Breast epithelium (tissue), 4 donors: ENCODE measurements around the gene HYOU1. TPM values are rescaled to one million over a fixed set of nuclear protein-coding genes. Genes with fewer than 3 reads are reported as not detected.

Source experiments
- DNase-seq, 2 donors: peaks; one replicate each; pipeline ENCODE4 v3.0.0-alpha.2; 2019; ENCODE audit warnings: low spot score in 2 of 2
- H3K27ac ChIP-seq, 2 donors: fragments of 200-600 bp; sonication (generic) in 1 of 2; one replicate each; pipeline ENCODE4 v1.5.1; 2016 to 2019; ENCODE audit warnings: mild to moderate bottlenecking in 1 of 2
- H3K27me3 ChIP-seq, 2 donors: fragments of 200-600 bp; sonication (generic) in 1 of 2; one replicate each; pipeline versions ENCODE4 v1.5.1 to v1.6.0; 2017 to 2019; ENCODE audit warnings: control low read depth in 1 of 2, mild to moderate bottlenecking in 1 of 2
- H3K36me3 ChIP-seq: fragments of 200-600 bp; one replicate; pipeline ENCODE4 v1.5.1; 2019
- H3K4me1 ChIP-seq, 2 donors: fragments of 200-600 bp; sonication (generic); one replicate each; pipeline ENCODE4 v1.5.1; 2016 to 2019; ENCODE audit warnings: control low read depth in 1 of 2
- H3K4me3 ChIP-seq, 3 donors: fragments of 200-600 bp; sonication (generic); 1 replicate in 2 of 3; 2 replicates in 1 of 3; pipeline ENCODE4 v1.5.1; 2016 to 2019; ENCODE audit warnings: mild to moderate bottlenecking in 3 of 3, moderate library complexity in 2 of 3
- H3K9me3 ChIP-seq, 2 donors: fragments of 200-600 bp; sonication (generic) in 1 of 2; one replicate each; pipeline ENCODE4 v1.5.1; 2016 to 2019; ENCODE audit warnings: control low read depth in 1 of 2
- CTCF ChIP-seq, 3 donors: fragments of 450-650 bp; IDR thresholded peaks; one replicate each; pipeline ENCODE4 v1.5.1; 2016 to 2017; ENCODE audit warnings: antibody characterized with exemption in 3 of 3, mild to moderate bottlenecking in 3 of 3, moderate library complexity in 3 of 3
- POLR2A ChIP-seq: fragments of 450-650 bp; IDR thresholded peaks from one replicate; pipeline ENCODE4 v1.6.1; 2016; ENCODE audit warnings: antibody characterized with exemption, mild to moderate bottlenecking, moderate library complexity
- POLR2AphosphoS5 ChIP-seq, 3 donors: sonication (generic); formaldehyde crosslinking; IDR thresholded peaks; one replicate each; pipeline ENCODE4 v1.6.1; 2017; ENCODE audit warnings: antibody characterized with exemption in 3 of 3
- intact Hi-C: fragments of 100-400 bp; cut with DNase I; formaldehyde crosslinking; loops from one replicate; pipeline ENCODE4 v1.15.1; 2023; ENCODE audit warnings: low total_unique reads
- total RNA-seq, 3 donors: library from RNA; depleted of rRNA; stranded (reverse); fragments of >200 nt; gene quantifications; one replicate each; pipeline ENCODE4 v1.1.0, GENCODE V29; 2016

HYOU1 gene
- total RNA-seq, 3 donors from 2014 or later = 37.0 to 73.7 (median 57.5) TPM

- Histone ChIP-seq H3K27me3 (no peaks in the 10 kb centered on the region), H3K36me3 (no peaks in the 10 kb centered on the region), H3K4me3 (peak within 1 kb of the TSS; percentile 58 to 94 (median 84)), H3K9me3 (no peaks in the 10 kb centered on the region), H3K27ac (peak within 1 kb of the TSS; percentile 83 to 95), H3K4me1 (peaks cover 4 to 7% of the 10 kb centered on the region in 2 donors)
- intact Hi-C loops = loop anchor here (1.0 kb wide), 1 partner anchor 10 kb away; a partner anchor contains a TSS
- TF ChIP-seq POLR2AphosphoS5 (IDR thresholded peaks at IDR 0.05) (peak; percentile 63 to 90 (median 68)), POLR2A (no peak)
- peak; percentile 92 to 93 for DNase-seq
Measured at GRCh38 chr11:119084663-119085436, 27.8 kb upstream of the HYOU1 start, which contains the start of gene HMBS. Gene HMBS, plus strand, starts transcription at chr11:119084881. Its CDS starts 153 bp downstream, at chr11:119085034.

- Histone ChIP-seq H3K27me3 (no peaks in the 10 kb centered on the region), H3K4me1 (peaks cover 4 to 7% of the 10 kb centered on the region in 2 donors), H3K9me3 (no peaks in the 10 kb centered on the region), H3K4me3 (no peak overlapping the region), H3K36me3 (peaks cover 26% of the 10 kb centered on the region), H3K27ac (no peak overlapping the region)
- DNase-seq = no peak
- TF ChIP-seq POLR2AphosphoS5 (IDR thresholded peaks at IDR 0.05) (no peak), CTCF (IDR thresholded peaks at IDR 0.05) (no peak), POLR2A (no peak)
- intact Hi-C loops = no loop called here
Measured at GRCh38 chr11:119081682-119082260, 24.8 kb upstream of the HYOU1 start.

GRCh38 chr11:119078675-119079420, 21.8 kb upstream of the HYOU1 start:
- Histone ChIP-seq H3K4me3 (no peak overlapping the region), H3K9me3 (no peaks in the 10 kb centered on the region), H3K27ac (no peak overlapping the region), H3K4me1 (no peaks in the 10 kb centered on the region), H3K36me3 (peaks cover 26% of the 10 kb centered on the region), H3K27me3 (no peaks in the 10 kb centered on the region)
- intact Hi-C loops = no loop called here
- TF ChIP-seq CTCF (IDR thresholded peaks at IDR 0.05) (no peak), POLR2AphosphoS5 (IDR thresholded peaks at IDR 0.05) (no peak), POLR2A (no peak)
- DNase-seq = no peak

GRCh38 chr11:119077839-119078238, 20.8 kb upstream of the HYOU1 start:
- Histone ChIP-seq H3K9me3 (no peaks in the 10 kb centered on the region), H3K4me1 (no peaks in the 10 kb centered on the region), H3K27ac (no peak overlapping the region), H3K27me3 (no peaks in the 10 kb centered on the region), H3K36me3 (peaks cover 32% of the 10 kb centered on the region), H3K4me3 (no peak overlapping the region)
- intact Hi-C loops = no loop called here
- DNase-seq = no peak
- TF ChIP-seq POLR2AphosphoS5 (IDR thresholded peaks at IDR 0.05) (no peak), CTCF (IDR thresholded peaks at IDR 0.05) (no peak), POLR2A (no peak)

GRCh38 chr11:119067371-119068222, 10.6 kb upstream of the HYOU1 start, which contains the start of gene VPS11:
Gene VPS11, plus strand, starts transcription at chr11:119067818. Its CDS starts 6 bp downstream, at chr11:119067824.
- Histone ChIP-seq H3K27ac (peak within 1 kb of the TSS; percentile 91), H3K4me1 (no peaks in the 10 kb centered on the region), H3K27me3 (no peaks in the 10 kb centered on the region), H3K36me3 (no peaks in the 10 kb centered on the region), H3K4me3 (peak within 1 kb of the TSS; percentile 71 to 92 (median 91)), H3K9me3 (no peaks in the 10 kb centered on the region)
- DNase-seq = peak; percentile 97 to 98
- intact Hi-C loops = no loop called here
- peak; percentile 35 for TF ChIP-seq POLR2A
- TF ChIP-seq CTCF (IDR thresholded peaks at IDR 0.05) = no peak
- TF ChIP-seq POLR2AphosphoS5 (IDR thresholded peaks at IDR 0.05) = peak; percentile 78 to 90 (median 90)
